ENCODE measurements around the gene ZER1.

Gene ZER1

GRCh38 chr9:128735373-128735772 lies 36.4 kb downstream of the ZER1 start:
- no peak for FAIRE-seq

DNA sequence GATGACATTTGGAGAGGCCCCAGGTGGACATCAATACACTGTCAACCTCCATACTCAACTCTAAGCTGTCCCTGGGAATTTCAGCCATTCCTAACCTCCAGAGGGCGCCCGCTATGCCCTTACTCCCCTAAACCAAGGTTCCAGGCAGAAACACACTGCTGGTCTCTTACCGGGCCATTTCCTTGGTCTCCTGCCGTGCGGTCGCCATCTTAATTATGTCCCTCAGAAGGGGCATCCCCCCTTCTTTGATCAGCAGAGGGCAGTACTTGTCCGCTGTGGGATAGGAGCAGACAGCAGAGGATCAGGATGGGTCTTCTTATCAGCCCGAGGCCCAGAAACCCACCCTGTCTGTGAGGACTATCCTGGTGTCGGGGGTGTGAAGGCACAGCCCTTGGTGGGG lies 38.5 kb downstream of the ZER1 start:
- peak; percentile 87 for DNase-seq (ENCODE audit: insufficient read length, low spot score)
- no peak for TF ChIP-seq POLR2A (IDR thresholded peaks at IDR 0.05; ENCODE audit: low read depth, low read length)
- FAIRE-seq: peak; percentile 75

More at GRCh38 chr9:128735373-128735772, 36.4 kb downstream of the ZER1 start:
- no peak for DNase-seq (ENCODE audit: insufficient read length, low spot score)
- no peak for TF ChIP-seq POLR2A (IDR thresholded peaks at IDR 0.05; ENCODE audit: low read depth, low read length)

DNA sequence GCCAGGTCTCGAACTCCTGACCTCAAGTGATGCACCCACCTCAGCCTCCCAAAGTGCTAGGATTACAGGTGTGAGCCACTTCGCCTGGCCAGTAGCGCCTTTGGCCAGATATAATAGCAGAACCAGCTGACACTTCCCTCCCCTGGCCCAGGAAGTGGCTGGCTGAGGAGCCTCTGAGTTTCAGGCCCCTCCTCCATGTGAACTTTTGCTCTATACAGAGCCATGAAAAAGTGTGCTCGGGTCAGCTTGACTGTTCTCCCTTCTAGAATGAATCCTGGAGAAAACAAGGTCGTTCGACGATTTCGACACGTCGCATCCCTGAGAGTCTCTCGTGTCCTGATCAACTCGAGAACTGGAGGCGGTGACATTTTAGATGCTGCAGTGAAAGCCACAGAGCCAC lies 39.2 kb downstream of the ZER1 start:
- no peak for TF ChIP-seq POLR2A (IDR thresholded peaks at IDR 0.05; ENCODE audit: low read depth, low read length)
- DNase-seq (ENCODE audit: insufficient read length, low spot score) (no peak), FAIRE-seq (no peak)

DNA sequence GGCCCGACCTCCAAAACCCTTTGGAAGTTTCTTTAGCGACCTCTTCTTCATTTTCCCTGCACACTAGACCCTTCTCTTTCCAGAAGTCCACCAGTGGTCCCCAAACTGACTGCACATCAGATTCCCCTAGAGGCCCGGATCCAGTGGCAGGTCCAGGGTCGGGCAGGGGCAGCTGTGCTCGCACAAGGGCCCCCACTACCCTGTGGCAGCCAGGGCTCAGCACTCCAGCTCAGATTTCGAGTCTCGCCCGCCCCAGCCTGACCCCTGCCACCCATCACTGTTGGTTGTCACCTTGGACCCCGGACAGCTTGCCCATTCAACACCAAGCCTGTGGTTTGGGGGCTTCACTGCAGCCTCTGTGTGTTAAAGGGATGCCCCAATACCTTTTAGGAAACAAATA lies 40.0 kb downstream of the ZER1 start:
- DNase-seq (ENCODE audit: insufficient read length, low spot score) (no peak), FAIRE-seq (no peak)
- no peak for TF ChIP-seq POLR2A (IDR thresholded peaks at IDR 0.05; ENCODE audit: low read depth, low read length)

DNA sequence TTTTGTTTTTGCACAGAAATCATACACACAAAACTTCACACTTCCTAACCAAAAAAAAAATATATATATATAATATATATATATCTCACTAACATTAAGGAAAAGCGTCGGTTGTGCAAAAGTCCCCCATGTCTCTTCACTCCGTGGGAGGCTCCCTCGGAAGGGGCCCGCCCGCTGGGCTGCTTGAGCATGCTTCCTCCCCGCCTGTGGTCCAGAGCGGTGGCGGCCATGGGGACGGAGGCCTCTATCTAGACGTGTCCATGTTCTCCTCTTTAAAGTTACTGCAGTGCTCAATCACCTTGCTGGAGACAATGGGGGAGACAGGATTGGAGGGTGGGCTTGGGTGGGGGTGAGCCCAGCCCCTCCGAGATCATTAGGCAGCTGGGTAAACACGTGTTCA lies 40.6 kb downstream of the ZER1 start:
- DNase-seq (ENCODE audit: insufficient read length, low spot score) (no peak), FAIRE-seq (no peak)
- no peak for TF ChIP-seq POLR2A (IDR thresholded peaks at IDR 0.05; ENCODE audit: low read depth, low read length)

DNA sequence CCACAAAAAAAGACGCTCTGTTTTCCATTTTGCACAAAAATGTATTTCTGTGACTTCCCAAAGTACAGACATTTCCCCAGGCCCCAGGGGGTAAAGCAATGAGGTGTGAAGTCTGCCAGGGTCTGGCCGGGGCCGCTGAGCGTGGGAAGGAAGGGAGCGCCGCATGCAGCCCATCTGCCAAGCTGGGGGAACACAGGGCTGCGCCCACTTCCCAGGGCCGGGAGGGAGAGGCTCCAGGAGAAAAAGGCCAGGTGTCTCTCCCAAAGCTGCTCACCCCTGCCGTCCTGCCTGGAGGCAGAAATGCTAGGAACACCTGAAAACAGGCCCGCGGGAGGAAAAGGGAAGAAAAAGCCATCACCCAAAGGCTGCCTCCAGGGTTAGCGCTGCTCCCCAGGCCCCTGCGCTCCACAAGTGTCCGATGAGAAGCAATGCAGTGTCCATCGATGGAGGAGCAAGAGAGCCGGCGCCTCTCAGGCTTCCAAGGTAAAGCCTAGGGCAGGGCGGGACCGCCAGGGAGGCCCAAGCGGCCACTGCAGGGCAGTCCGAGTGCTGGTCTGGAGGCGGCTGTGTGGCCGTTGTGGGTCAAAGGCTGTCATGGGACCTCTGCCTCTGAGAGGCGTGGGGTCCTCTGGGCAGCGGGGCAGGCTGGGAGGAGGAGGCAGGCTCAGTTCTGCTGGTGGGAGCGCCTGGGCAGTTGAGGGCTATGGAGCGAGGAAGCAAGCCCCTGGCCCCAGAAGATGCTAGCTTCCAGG lies 41.8 kb downstream of the ZER1 start:
- DNase-seq (ENCODE audit: insufficient read length, low spot score): no peak
- TF ChIP-seq POLR2A (IDR thresholded peaks at IDR 0.05; ENCODE audit: low read depth, low read length): no peak
- FAIRE-seq: no peak

DNA sequence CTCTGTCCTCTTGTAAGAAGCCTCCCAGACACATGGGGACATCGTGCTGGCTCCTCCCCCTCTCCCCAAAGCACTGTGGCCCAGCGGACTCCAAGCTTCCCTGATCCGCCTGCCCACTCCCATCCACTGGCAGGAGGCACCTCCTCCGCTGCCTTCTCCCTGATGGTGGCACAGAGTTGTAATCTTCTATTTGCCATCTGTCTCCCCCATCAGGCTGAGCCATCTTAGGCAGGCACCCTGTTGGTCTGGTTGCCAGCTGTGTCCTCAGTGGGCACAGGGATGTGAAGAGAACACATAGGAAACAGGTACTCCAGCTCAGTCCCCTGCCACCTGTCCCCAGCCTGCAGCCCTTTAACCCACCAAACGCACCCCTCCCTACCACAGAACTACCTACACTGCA lies 42.4 kb downstream of the ZER1 start:
- no peak for DNase-seq (ENCODE audit: insufficient read length, low spot score)
- FAIRE-seq: no peak
- no peak for TF ChIP-seq POLR2A (IDR thresholded peaks at IDR 0.05; ENCODE audit: low read depth, low read length)

GRCh38 chr9:128728298-128728697 lies 43.4 kb downstream of the ZER1 start:
- TF ChIP-seq POLR2A (IDR thresholded peaks at IDR 0.05; ENCODE audit: low read depth, low read length): no peak

GRCh38 chr9:128727640-128728248 lies 44.0 kb downstream of the ZER1 start:
- DNase-seq (ENCODE audit: insufficient read length, low spot score): no peak
- TF ChIP-seq POLR2A (IDR thresholded peaks at IDR 0.05; ENCODE audit: low read depth, low read length): no peak
- no peak for FAIRE-seq

More at GRCh38 chr9:128728298-128728697, 43.4 kb downstream of the ZER1 start:
- DNase-seq (ENCODE audit: insufficient read length, low spot score) (no peak), FAIRE-seq (no peak)

DNA sequence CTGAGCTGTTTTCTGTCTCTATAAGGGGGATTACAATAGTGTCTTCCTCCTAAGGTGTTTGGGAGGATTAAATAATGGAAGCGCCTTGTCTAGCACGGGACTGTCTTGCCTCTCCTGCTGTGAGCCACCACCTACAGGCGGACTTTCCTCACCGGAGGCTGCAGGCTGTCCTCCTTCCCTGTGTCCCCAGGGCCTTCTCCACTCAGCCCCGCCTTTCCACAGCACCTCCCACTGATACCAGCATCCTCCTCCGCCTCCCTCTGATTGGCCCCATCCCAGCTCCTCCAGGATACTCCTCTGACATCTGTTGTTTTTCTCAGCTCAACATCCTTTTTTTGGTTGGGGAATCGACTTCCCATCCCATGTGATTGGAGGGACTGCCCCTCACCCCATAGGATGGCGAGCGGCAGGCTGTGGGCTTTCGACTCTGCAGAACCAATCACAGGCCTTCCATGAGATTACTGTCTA lies 46.9 kb downstream of the ZER1 start:
- DNase-seq (ENCODE audit: insufficient read length, low spot score) (peak; percentile 96), FAIRE-seq (peak; percentile 58)
- peak; percentile 86 for TF ChIP-seq POLR2A (IDR thresholded peaks at IDR 0.05; ENCODE audit: low read depth, low read length)

- peak; percentile 91 for TF ChIP-seq POLR2A (IDR thresholded peaks at IDR 0.05; ENCODE audit: low read depth, low read length)
- DNase-seq (ENCODE audit: insufficient read length, low spot score): peak; percentile 100
- FAIRE-seq: peak; percentile 23
These were observed 47.6 kb downstream of the ZER1 start, which contains the start of gene ZDHHC12 for GRCh38 chr9:128723866-128724743. Gene ZDHHC12, minus strand, starts transcription at chr9:128724127. Its CDS starts 34 bp downstream, at chr9:128724093.

GRCh38 chr9:128723352-128723865 lies 48.3 kb downstream of the ZER1 start:
- no peak for TF ChIP-seq POLR2A (IDR thresholded peaks at IDR 0.05; ENCODE audit: low read depth, low read length)
- DNase-seq (ENCODE audit: insufficient read length, low spot score) (no peak), FAIRE-seq (no peak)

GRCh38 chr9:128722380-128723351 lies 49.1 kb downstream of the ZER1 start:
- DNase-seq (ENCODE audit: insufficient read length, low spot score): no peak
- no peak for TF ChIP-seq POLR2A (IDR thresholded peaks at IDR 0.05; ENCODE audit: low read depth, low read length)
- no peak for FAIRE-seq
